NCI-H2081 (cell line): Measurements from ENCODE around the gene PTPRF.
"Not testable (repeated sequence)": the region's sequence is repeated elsewhere in the genome, so short reads cannot be mapped to it uniquely, and the experiment has no call there.

Experiments
- DNase-seq, 2 experiments: peaks; one replicate each; lab custom pipeline; 2025; lab: John Stamatoyannopoulos, UW

Gene PTPRF

DNA sequence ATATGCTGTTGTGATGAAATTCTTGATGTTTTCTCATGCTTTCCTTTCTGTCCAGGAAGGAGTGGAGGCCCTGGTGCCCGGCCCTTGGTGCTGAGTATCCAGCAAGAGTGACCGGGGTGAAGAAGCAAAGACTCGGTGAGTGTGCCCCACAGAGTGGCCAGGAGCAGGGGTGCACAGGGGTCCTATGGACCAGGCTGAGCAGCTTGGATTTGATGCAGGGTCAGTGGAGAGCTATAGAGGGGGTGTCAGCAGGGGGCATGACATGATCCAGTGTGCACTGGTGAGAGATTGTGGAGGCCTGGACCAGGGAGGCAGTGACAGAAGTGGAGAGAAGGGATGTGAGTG lies 7.4 kb downstream of the PTPRF start:
- no peak for DNase-seq

DNA sequence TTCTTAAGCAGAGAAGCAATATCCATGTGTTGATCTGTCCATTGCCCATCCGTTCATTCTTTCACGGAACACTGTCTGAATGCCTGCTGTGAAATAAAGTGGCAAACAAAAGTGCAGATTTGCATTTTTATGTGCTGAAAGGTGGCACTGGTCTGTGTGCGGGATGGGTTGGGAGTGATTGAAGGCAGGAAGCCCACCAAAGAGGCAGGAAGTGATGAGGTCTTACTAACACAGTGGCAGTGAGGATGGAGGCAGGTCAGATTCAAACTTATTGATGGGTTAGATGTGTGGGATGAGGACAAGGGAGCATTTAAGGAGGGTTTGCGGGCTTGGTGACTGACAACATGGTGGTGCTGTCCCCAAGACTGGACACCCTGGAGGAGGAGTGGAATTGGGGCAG lies 8.3 kb downstream of the PTPRF start:
- no peak for DNase-seq

DNA sequence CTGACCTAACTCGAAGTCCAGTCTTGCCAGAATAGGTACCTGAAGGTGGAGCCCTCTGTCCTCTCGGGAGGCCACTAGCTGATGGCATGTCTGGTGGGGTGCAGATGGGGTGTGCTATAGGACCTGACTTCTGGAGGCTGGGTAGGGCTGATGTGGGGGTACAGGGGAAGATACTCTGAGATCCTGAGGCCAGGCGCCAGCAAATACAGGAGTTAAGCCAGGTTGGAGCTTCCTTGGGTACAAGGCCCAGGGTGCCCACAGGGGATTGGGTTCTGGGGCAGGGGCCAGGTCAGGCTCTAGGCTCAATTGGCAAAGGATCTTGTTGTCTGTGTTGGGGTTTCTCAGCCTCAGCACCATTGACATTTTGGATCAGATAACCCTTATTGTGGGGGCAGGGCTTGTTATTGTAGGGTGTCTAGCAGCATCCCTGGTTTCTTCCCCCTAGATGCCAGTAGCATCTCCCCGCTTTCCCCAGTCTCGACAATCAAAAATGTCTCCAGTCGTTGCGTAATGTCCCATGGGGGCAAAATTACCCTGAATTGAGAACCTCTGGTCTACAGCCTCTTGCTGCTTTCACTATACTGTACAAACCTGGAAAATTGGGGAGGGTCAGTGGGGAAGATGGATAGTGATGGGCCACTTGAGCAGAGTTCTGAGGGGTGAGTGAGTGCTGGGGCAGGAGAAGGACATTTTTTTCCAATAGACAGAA lies 9.2 kb downstream of the PTPRF start:
- DNase-seq: no peak

DNA sequence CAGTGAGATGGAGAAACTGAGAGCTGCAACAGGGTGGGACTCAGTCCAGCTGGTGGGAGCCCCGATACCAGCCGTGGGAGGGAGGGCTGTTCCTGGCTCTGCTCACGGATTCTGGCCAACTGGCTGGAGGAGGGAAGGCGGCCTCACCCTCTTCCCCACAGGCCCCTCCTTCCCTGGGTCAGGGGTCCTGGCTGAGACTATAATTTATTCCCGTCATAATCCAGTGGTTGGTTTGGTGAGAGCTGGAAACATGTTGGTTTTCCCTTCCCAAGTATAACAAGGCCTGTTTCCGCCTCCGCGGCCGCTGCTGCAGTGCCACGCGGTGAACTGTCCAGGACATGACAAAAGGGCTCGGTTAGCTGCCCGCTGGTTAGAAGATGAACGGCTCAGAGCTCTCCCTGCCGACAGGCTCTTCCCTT lies 10.0 kb downstream of the PTPRF start:
- DNase-seq: no peak

DNA sequence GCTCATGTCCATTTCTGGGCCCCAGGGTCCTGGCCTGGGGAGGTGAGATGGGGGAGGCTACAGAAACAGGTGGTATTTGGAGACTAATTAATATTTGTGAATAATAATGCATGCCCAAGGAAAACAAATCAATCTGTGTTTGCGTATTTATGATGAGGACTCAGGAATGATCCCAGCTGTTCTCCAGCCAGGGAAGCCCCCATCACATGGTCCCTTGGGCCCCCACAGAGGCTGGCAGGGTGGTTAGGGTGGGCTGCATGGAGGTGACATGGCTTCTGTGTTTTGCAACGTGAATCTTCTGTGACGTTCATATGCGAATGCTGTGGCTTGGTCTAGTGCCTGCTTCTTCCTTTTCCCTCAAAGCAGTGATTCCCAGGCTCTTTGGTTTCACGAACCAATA lies 10.5 kb downstream of the PTPRF start:
- DNase-seq: no peak

DNA sequence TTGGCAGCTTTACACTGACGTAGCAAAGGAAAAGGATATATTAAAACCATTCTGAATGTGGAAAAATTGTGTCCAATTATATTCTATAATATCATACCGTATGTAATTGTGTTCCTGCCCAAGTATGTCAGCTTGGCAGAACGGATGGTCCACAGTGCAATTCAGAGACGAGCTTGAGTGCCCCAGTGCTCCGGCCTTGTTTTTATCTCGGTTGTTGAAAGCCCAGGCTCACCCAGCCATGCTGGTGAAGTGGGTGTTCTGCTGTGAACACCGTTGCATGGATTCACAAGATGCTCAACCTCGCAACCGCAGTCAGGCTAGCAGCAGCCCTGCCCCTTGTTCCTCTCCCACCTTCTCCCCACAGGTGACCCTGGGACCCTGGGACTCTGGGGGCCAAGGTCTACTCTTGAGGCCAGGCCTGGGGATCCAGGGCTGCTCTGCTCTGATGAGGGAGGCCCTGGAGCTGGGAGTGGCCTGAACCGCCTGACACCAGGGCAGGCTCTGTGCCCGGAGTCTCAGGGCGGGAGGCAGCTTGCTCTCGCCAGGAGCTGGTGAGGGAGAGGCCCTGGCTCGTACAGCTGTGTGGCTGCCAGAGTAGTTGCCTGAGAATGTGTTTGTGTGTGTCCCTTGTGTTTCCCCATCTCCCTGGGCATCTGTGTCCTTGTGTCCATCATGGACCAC lies 11.2 kb downstream of the PTPRF start:
- no peak for DNase-seq

DNA sequence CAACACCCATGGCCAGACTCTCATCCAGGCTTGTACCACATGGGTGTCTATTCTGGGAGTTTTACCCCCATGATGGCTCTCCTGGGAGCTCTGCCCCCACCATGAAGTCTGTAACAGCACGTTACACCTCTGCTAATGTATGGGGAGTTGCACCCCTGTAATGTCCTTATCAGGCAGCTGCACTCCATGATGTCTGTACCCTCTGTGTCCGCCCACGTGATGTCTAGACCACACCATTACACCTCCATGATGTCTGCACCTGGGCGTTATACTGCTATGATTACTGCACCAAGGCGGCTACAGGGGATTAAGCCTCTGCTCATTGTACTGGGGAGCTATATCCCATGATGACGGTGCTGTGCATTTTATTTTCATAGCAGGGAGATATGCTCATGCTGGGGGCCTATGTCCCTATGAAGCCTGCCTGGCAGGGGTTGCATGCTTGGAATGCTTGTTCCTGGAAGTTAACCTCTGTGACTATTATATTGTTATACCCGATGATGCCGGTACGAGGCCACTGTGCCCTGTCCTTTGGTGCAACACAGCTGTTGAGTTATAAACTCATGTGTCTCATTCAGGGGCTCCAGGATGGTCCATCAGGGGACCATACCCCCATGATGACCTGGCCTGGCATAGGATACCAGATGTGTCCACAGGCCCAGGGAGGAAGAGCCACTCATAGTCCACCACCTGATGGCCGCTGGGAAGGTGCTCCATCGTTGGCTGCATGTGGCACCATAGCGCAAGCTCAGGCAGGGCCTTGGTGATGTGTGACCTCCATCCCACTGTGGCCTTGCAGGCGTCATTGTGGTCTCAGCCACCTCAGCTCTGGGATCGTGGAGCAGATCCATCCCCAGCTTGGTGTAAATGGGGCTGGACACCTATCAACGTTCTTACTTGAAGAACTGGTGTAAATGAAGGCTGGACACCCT lies 12.1 kb downstream of the PTPRF start:
- no peak for DNase-seq

DNA sequence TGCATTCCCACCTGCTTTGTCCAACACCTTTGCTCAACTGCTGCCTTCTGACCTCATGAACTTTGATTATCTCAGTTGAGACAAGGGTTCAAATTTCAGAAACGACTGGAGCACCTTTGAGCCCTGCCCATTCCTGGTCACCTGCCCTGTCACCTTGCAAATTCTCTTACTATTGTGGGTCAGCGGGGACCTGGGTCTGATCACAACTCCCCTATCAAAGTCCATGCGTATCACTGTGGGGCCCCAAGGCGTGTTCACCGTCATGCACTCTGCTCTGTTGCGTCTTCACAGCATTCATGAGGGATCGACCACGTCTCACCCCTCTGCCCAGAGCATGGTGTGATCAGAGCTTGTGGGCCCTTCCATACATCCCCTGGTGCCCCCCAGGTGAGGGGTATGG lies 12.9 kb downstream of the PTPRF start:
- no peak for DNase-seq

DNA sequence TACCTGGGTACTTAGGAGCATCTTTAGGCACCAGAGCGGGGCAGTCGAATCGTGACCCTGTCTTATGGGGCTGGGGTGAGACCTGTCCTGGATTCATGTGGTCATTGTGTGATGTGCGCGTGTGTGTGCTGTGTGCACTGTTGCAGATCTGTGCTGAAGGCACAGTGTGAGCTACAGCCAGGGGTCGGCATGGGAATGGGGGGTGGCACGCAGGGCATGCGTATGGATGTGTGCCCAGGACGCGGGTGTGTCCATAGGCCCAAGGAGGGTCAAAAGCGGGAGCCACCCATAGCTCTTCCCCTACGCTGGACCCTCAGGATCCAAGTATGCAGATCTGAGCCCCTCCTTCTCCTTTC lies 14.6 kb downstream of the PTPRF start:
- DNase-seq: no peak

DNA sequence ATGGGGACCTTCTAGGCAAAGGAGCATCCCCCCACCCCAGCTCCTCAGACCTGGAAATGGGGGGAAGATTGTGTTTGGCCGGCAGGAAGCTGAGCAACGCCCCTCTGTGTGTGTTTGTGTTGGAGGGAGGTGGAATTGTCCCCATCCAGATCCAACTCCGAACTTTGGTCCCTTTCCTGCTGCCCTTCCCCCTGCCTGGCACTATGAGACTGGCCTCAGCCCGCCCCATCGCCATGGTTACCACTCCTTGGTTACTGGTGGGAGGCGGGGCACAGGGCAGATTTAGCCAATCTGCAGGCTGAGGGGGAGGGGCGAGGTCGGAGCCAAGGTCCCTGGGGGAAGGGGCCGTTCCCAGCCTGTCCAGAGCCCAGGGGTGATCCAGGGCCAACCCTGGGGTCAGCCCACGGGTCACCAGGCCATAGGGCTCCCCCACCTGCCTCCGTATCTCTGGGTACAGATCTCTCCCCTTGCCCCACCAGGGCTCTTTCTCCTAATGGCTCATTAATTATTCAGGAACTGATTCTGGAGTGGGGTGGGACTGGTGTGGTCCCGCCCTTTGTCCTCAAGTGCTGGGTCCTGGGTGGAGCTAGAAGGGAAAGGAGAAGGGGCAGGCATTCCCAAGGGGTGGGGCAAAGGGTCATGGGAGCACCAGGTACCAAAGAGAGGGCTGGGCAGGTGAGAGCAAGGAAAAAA lies 15.2 kb downstream of the PTPRF start:
- peak; percentile 21 to 29 for DNase-seq

DNA sequence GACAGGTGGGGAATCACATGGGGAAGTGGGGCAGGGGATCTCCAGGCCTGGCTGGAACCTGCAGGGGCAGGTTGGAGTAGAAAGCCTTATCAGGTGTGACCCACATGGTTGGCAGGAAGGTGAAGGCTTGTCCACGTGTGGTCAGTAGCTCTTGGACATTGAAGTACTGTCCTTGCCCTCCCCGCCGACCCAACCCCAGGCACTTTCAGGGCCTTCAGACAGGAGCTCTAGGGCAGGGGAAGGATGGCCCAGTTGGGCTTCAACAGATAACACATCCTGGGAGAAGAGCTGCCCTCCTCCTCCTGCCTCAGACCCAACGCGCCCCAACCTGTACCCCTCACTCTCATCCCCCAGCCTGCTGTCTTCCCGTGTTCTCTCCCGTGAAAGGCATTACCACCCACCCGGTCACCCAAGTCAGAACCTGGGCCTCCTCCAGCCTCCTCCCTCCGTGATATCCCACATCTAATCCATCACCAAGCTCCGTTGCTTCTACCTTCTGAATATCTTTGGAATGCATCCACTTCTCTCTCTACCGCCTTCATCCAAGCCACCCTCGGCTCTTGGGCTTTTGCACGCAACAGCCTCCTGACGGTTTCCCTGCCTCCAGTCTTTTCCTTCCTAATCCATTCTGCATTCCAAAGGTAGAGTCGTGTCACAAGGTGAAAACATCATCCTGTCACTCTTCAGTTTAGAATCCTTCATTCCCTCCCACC lies 15.9 kb downstream of the PTPRF start:
- DNase-seq: no peak

DNA sequence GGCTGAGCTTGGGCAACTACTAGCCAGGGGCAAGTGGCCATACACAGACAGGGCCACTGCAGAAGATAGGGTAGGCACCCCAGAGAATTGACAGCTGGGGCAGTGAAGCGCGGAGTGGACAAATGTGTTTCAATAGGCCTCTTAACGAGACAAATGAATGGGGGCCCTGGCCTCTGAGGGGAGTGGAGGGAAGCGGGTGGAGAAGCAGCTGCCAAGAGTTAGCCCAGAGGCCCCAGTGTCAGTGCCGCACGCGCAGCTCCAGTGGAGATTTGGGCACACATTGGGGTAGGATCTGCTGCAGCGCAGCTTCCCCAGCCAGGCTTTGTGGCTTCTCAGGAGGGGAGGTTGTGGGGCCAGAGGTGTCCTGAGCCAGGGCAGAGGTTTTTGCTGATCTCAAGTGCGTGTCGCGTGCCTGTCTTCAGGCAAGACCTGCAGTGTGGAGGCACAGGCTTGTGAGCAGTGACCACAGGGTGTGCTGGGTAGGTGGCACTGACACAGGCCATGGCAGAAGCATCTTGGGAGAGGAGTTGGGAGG lies 16.9 kb downstream of the PTPRF start:
- DNase-seq: peak in 1 of 2 experiments; percentile 22

DNA sequence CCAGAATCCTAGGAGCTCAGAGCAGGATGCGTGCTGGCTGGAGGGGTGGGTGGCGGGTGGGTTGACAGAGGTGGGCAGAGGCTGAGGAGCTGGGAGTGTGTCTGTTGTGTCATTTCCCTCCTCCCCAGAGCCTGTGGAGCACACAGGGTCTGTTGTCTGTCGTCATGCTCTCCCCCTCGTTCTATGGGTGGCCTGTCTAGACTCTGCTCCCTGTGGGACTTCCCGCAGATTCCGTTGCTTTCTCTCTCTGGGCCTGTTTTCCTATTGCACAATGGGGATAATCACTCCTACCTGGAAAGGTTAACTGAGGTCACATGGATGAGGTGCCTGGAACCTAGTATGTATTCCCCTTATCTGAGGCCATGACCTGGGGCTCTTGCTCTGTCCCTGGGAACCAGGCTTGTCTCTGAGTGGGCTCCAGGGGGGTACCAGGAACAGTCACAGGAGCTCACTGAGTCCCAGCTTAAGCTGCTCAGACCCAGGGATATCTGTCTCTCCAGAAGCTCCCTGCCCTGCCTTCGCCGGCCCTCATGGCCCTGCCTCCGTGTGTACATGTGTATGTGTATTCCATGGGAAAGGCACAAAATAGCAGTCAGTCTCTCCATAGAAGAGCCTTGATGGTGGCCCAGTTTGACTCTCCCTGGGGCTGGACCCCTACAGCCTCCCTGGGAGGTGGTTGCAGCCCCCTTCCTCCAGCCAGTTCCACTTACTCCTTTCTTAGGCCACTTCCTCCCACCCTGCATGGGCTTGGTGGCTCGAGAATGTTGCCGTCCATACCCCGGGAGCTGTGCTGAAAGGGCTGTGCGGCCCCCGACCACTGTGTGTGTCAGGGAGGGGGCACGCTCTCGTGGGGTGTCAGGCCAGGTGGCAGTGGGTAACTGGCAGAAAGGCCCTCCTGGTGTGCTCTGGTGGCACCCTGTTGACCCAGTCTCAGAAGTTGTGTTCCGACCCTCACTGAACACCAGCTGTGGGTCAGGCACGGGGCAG lies 17.9 kb downstream of the PTPRF start:
- no peak for DNase-seq

DNA sequence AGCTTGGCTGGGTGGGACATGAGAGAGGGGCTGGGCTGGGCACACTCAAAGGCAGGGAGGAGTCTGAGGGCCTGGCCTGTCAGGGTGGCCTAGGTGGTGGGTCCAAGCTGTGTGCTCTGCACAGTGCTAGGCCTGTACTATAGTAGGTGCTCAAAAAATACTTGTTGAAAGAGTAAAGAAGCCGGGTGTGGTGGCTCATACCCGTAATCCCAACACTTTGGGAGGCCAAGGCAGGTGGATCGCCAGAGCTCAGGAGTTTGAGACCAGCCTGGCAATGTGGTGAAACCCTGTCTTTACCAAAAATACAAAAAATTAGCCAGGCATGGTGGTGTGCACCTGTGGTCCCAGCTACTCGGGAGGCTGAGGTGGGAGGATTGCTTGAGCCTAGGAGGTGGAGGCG lies 18.7 kb downstream of the PTPRF start:
- DNase-seq: not testable (repeated sequence)

DNA sequence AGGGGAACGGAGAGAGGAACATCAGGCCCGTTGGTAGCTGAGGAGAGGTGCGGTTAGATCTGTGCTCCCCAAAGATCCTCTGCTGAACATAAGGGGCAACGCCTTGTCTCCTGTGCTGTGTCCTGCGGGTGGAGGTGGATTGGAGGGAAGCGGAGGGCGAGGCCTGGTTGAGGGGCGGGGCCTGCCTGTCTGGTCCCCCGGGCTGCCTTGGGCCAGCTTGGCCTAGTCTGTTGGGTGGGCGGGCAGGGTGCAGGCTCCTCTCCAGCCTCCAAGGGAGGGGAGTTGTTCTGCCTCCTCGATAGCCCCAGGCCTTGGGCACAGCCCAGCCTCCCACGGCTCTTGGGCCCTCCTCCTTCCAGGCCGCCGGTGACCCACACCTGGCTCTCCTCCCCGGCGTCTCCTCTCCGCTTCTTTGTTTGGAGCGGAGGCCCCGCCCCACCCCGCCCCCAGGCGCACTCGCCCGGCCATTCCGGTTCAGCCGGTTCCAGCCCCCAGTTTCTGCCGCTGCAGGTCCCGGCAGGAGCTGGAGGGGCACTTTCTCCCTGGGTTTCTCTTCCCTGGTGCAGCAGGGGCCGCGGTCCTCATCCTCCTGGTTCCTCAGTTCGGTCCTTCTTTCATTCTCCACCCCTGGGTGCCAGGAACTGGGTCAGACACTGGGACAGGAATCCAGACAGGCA lies 19.4 kb downstream of the PTPRF start:
- peak; percentile 94 for DNase-seq

DNA sequence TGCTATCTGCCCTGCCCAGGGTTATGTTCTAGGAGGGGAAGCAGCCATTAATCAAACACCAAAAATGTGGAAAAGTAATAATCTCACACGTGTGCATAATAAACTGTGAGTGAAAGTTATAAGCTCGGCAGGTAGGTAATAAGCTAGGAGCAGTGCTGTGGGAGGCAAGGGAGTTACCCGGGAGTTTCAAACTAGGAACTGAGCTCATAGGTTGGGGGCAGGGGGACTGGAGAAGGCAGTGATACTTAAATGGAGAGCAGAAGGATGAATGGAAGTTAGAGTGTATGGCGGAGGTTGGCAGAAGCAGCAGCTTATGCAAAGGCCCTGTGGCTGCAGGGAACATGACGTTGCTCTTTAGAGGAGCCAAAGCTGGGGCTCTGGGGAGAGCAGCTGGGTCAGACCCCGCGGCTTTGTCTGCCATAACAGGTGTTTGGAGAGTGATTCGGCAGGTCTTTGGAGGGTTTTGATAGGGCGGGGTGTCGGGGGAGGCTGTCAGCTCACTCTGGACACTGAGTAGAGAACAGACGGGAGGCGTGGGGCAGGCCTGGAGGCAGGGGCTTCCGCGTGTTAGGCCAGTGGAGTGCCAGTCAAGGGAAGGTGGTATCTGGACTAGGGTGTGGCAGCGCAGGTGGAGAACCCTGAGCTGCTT lies 20.0 kb downstream of the PTPRF start:
- DNase-seq: no peak

DNA sequence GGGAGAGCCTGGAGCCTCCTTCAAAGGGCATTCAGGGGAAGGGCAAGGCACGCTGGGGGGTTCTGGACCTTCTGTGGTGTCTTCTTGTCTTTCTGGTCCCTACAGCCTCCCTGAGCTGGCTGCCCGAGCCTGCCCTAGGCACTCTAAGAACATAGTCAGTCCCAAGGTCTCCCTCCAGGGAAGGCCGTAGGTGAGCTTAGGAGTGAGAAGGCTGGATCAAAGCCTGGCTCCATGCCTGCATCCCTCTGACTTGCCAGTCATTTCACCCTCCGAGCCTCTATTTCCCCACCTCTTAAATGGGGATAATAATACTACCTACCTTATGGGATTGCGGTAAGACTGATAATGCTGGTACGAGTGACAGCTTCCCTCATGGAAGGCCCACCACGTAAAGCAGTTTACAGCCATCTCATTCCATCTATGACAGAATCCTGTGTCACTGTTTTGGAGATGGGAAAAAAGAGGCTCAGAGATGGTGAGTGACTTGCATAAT lies 20.8 kb downstream of the PTPRF start:
- DNase-seq: no peak

DNA sequence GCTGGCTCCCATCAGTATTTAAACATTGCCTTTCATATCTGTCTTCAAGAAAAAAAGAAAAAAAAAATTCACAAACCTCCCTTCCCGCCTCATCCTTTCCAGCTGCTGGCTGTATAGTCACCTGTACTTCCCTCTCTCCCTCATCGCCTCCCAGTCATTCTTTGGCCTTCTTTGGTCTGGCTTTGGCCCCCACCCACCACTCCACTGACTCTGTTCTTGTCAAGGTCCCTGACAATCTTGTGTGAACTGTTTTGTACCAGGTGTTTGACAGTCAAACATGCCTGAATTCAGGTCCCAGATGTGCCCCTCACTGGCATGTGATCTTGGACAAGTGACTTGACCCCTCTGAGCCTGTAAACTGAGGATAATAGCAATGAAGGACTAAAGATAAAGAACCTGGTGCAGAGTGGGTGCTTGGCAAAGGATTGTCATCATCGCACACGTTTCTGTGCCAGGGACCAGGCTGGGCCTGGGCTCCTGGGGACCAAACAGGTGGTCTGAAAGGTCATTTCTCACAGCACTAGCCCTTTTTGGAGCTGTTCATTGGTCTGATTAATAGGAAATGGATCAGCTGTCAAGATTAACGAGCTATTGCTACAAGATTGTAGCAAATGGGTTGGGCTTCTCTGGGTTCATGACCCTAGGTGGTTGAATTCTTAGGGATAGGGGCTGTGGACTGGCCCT lies 21.5 kb downstream of the PTPRF start:
- no peak for DNase-seq
